Spleen (tissue), 7 donors: ENCODE data around the gene CLIP2.

ENCODE experiments used
- POLR2A ChIP-seq, 3 donors: fragments of 450-650 bp; IDR thresholded peaks; one replicate each; pipeline ENCODE4 v1.5.1; 2017; ENCODE audit warnings: antibody characterized with exemption in 3 of 3, mild to moderate bottlenecking in 1 of 3
- POLR2AphosphoS5 ChIP-seq, 3 donors: sonication (generic); formaldehyde crosslinking; IDR thresholded peaks; one replicate each; pipeline ENCODE4 v1.5.1; 2017; ENCODE audit warnings: antibody characterized with exemption in 3 of 3
- TF ChIP-seq, protein P1 (sequence below), 11 experiments: fragments of 200-600 bp in 7 of 11; fragments of 450-650 bp in 4 of 11; sonication (generic) in 4 of 11; IDR thresholded peaks in 8 of 11; conservative IDR thresholded peaks in 3 of 11; 1 replicate in 7 of 11; 2 replicates in 4 of 11; pipeline versions ENCODE4 v1.4.0 to v1.8.0; 2016 to 2021; ENCODE audit warnings: antibody characterized with exemption in 11 of 11, inconsistent platforms in 4 of 11, mild to moderate bottlenecking in 1 of 11
- donor health status: DM: no; HTN: no; CAD: no; lungs with moderate emphysema.
- donor health status: DM: no; HTN: no; CAD: no.
- donor health status: DM: no; HTN: no; CAD: no.

DNA sequence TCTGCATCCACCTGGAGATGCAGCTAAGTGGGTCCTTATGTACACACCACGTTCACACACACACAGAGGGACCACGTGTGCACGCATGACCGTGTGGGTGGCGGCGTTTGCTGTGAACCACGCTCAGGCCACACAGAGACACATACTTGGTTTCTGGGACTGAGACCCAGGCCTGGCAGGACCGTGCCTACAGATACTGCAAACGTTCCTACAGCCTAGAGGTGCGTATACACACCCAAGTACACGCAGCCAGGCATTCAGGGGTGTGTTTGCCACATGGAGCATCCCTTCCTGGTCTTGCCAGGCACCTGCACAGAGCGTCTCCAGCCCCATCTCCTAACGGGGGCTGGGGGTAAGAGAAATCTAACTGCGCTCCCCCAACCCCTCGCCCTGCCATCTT is 115.5 kb downstream of the CLIP2 start:
- TF ChIP-seq, protein P1, sequence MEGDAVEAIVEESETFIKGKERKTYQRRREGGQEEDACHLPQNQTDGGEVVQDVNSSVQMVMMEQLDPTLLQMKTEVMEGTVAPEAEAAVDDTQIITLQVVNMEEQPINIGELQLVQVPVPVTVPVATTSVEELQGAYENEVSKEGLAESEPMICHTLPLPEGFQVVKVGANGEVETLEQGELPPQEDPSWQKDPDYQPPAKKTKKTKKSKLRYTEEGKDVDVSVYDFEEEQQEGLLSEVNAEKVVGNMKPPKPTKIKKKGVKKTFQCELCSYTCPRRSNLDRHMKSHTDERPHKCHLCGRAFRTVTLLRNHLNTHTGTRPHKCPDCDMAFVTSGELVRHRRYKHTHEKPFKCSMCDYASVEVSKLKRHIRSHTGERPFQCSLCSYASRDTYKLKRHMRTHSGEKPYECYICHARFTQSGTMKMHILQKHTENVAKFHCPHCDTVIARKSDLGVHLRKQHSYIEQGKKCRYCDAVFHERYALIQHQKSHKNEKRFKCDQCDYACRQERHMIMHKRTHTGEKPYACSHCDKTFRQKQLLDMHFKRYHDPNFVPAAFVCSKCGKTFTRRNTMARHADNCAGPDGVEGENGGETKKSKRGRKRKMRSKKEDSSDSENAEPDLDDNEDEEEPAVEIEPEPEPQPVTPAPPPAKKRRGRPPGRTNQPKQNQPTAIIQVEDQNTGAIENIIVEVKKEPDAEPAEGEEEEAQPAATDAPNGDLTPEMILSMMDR (IDR thresholded peaks at IDR 0.05 in 8 of 11, conservative IDR thresholded peaks at IDR 0.05 in 3 of 11): no peak
- TF ChIP-seq POLR2AphosphoS5 (IDR thresholded peaks at IDR 0.05): no peak
- TF ChIP-seq POLR2A (IDR thresholded peaks at IDR 0.05): no peak
